Trophoblast cell (in vitro differentiated cells and primary cell): ENCODE data around the gene VPS41.

Source experiments
- DNase-seq, 2 donors: peaks; one replicate each; pipeline ENCODE4 v3.0.0-alpha.2; 2016
- H2AFZ ChIP-seq: 2 replicates; pipeline ENCODE4 v1.6.1; 2013; ENCODE audit warnings: low read length, moderate library complexity, mild to moderate bottlenecking; ENCODE audit not compliant: insufficient read depth, poor library complexity
- H2AK5ac ChIP-seq: 2 replicates; pipeline ENCODE4 v1.6.1; 2013; ENCODE audit warnings: mild to moderate bottlenecking, low read length
- H2BK120ac ChIP-seq: 2 replicates; pipeline ENCODE4 v1.6.1; 2013; ENCODE audit warnings: low read length, mild to moderate bottlenecking, moderate library complexity; ENCODE audit not compliant: insufficient read depth, poor library complexity
- H2BK12ac ChIP-seq: 2 replicates; pipeline ENCODE4 v1.6.1; 2013; ENCODE audit warnings: mild to moderate bottlenecking, low read length, moderate library complexity
- H2BK5ac ChIP-seq: 2 replicates; pipeline ENCODE4 v1.6.1; 2013; ENCODE audit warnings: low read length, low read depth, moderate library complexity, mild to moderate bottlenecking; ENCODE audit not compliant: poor library complexity
- H3K14ac ChIP-seq: 2 replicates; pipeline ENCODE4 v1.6.1; 2013; ENCODE audit warnings: mild to moderate bottlenecking, low read length
- H3K18ac ChIP-seq: 2 replicates; pipeline ENCODE4 v1.6.1; 2013; ENCODE audit warnings: mild to moderate bottlenecking, low read length
- H3K23ac ChIP-seq: 2 replicates; pipeline ENCODE4 v1.6.1; 2013; ENCODE audit warnings: low read length
- H3K27ac ChIP-seq: 2 replicates; pipeline ENCODE4 v1.5.1; 2013; ENCODE audit warnings: low read depth, mild to moderate bottlenecking, inconsistent platforms, low read length, moderate library complexity
- H3K27me3 ChIP-seq: 2 replicates; pipeline ENCODE4 v1.6.1; 2013; ENCODE audit warnings: inconsistent platforms, mild to moderate bottlenecking, low read length, moderate library complexity; ENCODE audit not compliant: insufficient read depth
- H3K36me3 ChIP-seq, 2 experiments: 1 replicate in 1 of 2; 2 replicates in 1 of 2; pipeline ENCODE4 v1.6.1; 2013; ENCODE audit warnings: low read length in 2 of 2, mild to moderate bottlenecking in 2 of 2, moderate library complexity in 1 of 2; ENCODE audit not compliant: insufficient read depth in 2 of 2, control insufficient read depth in 1 of 2
- H3K4ac ChIP-seq: 2 replicates; pipeline ENCODE4 v1.6.1; 2013; ENCODE audit warnings: low read depth, mild to moderate bottlenecking, low read length, moderate library complexity
- H3K4me1 ChIP-seq, 2 experiments: 1 replicate in 1 of 2; 2 replicates in 1 of 2; pipeline ENCODE4 v1.6.1; 2013; ENCODE audit warnings: low read length in 2 of 2, mild to moderate bottlenecking in 2 of 2, moderate library complexity in 1 of 2; ENCODE audit not compliant: insufficient read depth in 2 of 2, control insufficient read depth in 1 of 2
- H3K4me2 ChIP-seq: 2 replicates; pipeline ENCODE4 v1.6.1; 2013; ENCODE audit warnings: inconsistent platforms, mild to moderate bottlenecking, low read length, moderate library complexity
- H3K4me3 ChIP-seq: 2 replicates; pipeline ENCODE4 v1.5.1; 2013; ENCODE audit warnings: mild to moderate bottlenecking, low read depth, low read length, inconsistent platforms
- H3K79me1 ChIP-seq: one replicate; pipeline ENCODE4 v1.6.1; 2013; ENCODE audit warnings: low read length
- H3K79me2 ChIP-seq: 2 replicates; pipeline ENCODE4 v1.6.1; 2013; ENCODE audit warnings: low read length, mild to moderate bottlenecking; ENCODE audit not compliant: control insufficient read depth, insufficient read depth, poor library complexity
- H3K9ac ChIP-seq: 2 replicates; pipeline ENCODE4 v1.6.1; 2013; ENCODE audit warnings: mild to moderate bottlenecking, low read length
- H3K9me3 ChIP-seq: 2 replicates; pipeline ENCODE4 v1.6.1; 2013; ENCODE audit warnings: low read depth, mild to moderate bottlenecking, control low read depth, inconsistent platforms, low read length; ENCODE audit not compliant: insufficient read depth
- H4K12ac ChIP-seq: 2 replicates; pipeline ENCODE4 v1.6.1; 2013; ENCODE audit warnings: low read depth, mild to moderate bottlenecking, low read length, moderate library complexity
- H4K8ac ChIP-seq: 2 replicates; pipeline ENCODE4 v1.6.1; 2013; ENCODE audit warnings: low read depth, mild to moderate bottlenecking, low read length, moderate library complexity
- H4K91ac ChIP-seq: one replicate; pipeline ENCODE4 v1.6.1; 2013; ENCODE audit warnings: low read depth, mild to moderate bottlenecking, low read length, moderate library complexity
- WGBS: extraction: QIAGEN DNeasy Blood & Tissue Kit; methylation state at CpG from one replicate; pipeline ENCODE4 v1.1.7; 2013; ENCODE audit warnings: missing lambda C conversion rate; ENCODE audit not compliant: insufficient read length, insufficient coverage; ENCODE audit errors: extremely low coverage; 5-methylcytosine and 5-hydroxymethylcytosine counted together

VPS41 gene

GRCh38 chr7:38685851-38686250, 223.1 kb downstream of the VPS41 start:
- H4K91ac ChIP-seq, result no peak overlapping the region
- H3K18ac ChIP-seq, result no peak overlapping the region
- no peaks in the 10 kb centered on the region for H3K36me3 ChIP-seq
- H3K79me1 ChIP-seq, result no peaks in the 10 kb centered on the region
- no peak overlapping the region for H3K27ac ChIP-seq
- no peak overlapping the region for H2BK120ac ChIP-seq
- no peak overlapping the region for H3K4me3 ChIP-seq
- DNase-seq, result no peak
- no peaks in the 10 kb centered on the region for H3K79me2 ChIP-seq
- no peak overlapping the region for H2BK12ac ChIP-seq
- no peak overlapping the region for H3K14ac ChIP-seq
- no CpG with 5 or more reads among the region's 21 CpGs for WGBS
- H3K4me1 ChIP-seq, result no peaks in the 10 kb centered on the region
- H4K8ac ChIP-seq, result no peak overlapping the region
- H3K4ac ChIP-seq, result no peak overlapping the region
- H2AFZ ChIP-seq, result no peak overlapping the region
- no peak overlapping the region for H2BK5ac ChIP-seq
- H3K9me3 ChIP-seq, result peaks cover 8% of the 10 kb centered on the region
- H2AK5ac ChIP-seq, result no peak overlapping the region
- no peaks in the 10 kb centered on the region for H3K27me3 ChIP-seq
- H3K4me2 ChIP-seq, result no peak overlapping the region
- H3K9ac ChIP-seq, result no peak overlapping the region
- H4K12ac ChIP-seq, result no peak overlapping the region
- H3K23ac ChIP-seq, result no peak overlapping the region

GRCh38 chr7:38682606-38683005, 226.4 kb downstream of the VPS41 start:
- H3K4ac ChIP-seq, result no peak overlapping the region
- no peak overlapping the region for H3K27ac ChIP-seq
- H4K91ac ChIP-seq, result no peak overlapping the region
- no peak overlapping the region for H2BK120ac ChIP-seq
- no peaks in the 10 kb centered on the region for H3K79me2 ChIP-seq
- no peak overlapping the region for H4K12ac ChIP-seq
- no peak for DNase-seq
- WGBS, result no CpG with 5 or more reads among the region's 3 CpGs
- H3K14ac ChIP-seq, result no peak overlapping the region
- no peak overlapping the region for H2BK12ac ChIP-seq
- no peak overlapping the region for H2AFZ ChIP-seq
- H3K9ac ChIP-seq, result no peak overlapping the region
- H3K4me3 ChIP-seq, result no peak overlapping the region
- H3K4me1 ChIP-seq, result no peaks in the 10 kb centered on the region
- H3K27me3 ChIP-seq, result no peaks in the 10 kb centered on the region
- H3K79me1 ChIP-seq, result no peaks in the 10 kb centered on the region
- H3K18ac ChIP-seq, result no peak overlapping the region
- H3K36me3 ChIP-seq, result no peaks in the 10 kb centered on the region
- no peak overlapping the region for H3K4me2 ChIP-seq
- H4K8ac ChIP-seq, result no peak overlapping the region
- H3K23ac ChIP-seq, result no peak overlapping the region
- H2AK5ac ChIP-seq, result no peak overlapping the region
- H2BK5ac ChIP-seq, result no peak overlapping the region
- H3K9me3 ChIP-seq, result peaks cover 8% of the 10 kb centered on the region

DNA sequence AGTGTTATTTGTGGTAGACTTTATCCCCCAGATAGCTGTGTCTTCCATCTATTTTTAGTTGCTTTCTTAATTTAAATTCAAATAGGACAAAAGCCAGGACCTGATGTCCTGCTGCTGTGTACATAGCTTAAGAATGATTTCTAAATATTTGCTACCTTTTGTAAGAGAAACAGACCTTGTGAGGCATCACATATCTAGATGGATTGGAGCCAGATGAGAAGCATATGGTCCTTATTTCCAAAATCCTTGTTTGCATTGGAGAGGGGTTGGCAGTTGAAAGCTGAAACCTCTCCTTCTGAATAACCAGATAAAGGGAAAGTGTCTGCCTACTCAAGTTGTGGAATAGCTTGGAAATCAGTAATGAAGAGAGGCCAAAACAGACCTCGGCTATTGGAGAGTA, 227.1 kb downstream of the VPS41 start:
- H3K18ac ChIP-seq, result no peak overlapping the region
- DNase-seq, result no peak
- peaks cover 7% of the 10 kb centered on the region for H3K9me3 ChIP-seq

GRCh38 chr7:38679419-38679818, 229.6 kb downstream of the VPS41 start:
- Histone ChIP-seq H2BK5ac (no peak overlapping the region), H3K23ac (no peak overlapping the region), H3K9ac (no peak overlapping the region), H4K8ac (no peak overlapping the region), H3K27me3 (no peaks in the 10 kb centered on the region), H3K4me3 (no peak overlapping the region), H3K14ac (no peak overlapping the region), H4K91ac (no peak overlapping the region), H3K27ac (no peak overlapping the region), H3K9me3 (no peaks in the 10 kb centered on the region), H3K4ac (no peak overlapping the region), H3K4me2 (no peak overlapping the region), H2AK5ac (no peak overlapping the region), H4K12ac (no peak overlapping the region), H3K4me1 (no peaks in the 10 kb centered on the region), H3K79me1 (no peaks in the 10 kb centered on the region), H3K36me3 (no peaks in the 10 kb centered on the region), H2BK12ac (no peak overlapping the region), H2BK120ac (no peak overlapping the region), H3K18ac (no peak overlapping the region), H2AFZ (no peak overlapping the region), H3K79me2 (no peaks in the 10 kb centered on the region)
- no peak for DNase-seq
- WGBS, result no CpG with 5 or more reads among the region's 3 CpGs

More for the DNA sequence above, 227.1 kb downstream of the VPS41 start:
- H3K79me2 ChIP-seq, result no peaks in the 10 kb centered on the region
- no peak overlapping the region for H2BK120ac ChIP-seq
- no peak overlapping the region for H3K9ac ChIP-seq
- H3K79me1 ChIP-seq, result no peaks in the 10 kb centered on the region
- H4K91ac ChIP-seq, result no peak overlapping the region
- no peak overlapping the region for H3K4ac ChIP-seq
- no peaks in the 10 kb centered on the region for H3K27me3 ChIP-seq
- H3K14ac ChIP-seq, result no peak overlapping the region
- no peak overlapping the region for H3K27ac ChIP-seq
- H3K4me1 ChIP-seq, result no peaks in the 10 kb centered on the region
- H4K8ac ChIP-seq, result no peak overlapping the region
- H2AFZ ChIP-seq, result no peak overlapping the region
- no peak overlapping the region for H4K12ac ChIP-seq
- no CpG with 5 or more reads among the region's 1 CpG for WGBS
- no peak overlapping the region for H3K4me2 ChIP-seq
- no peaks in the 10 kb centered on the region for H3K36me3 ChIP-seq
- H3K23ac ChIP-seq, result no peak overlapping the region
- H2BK12ac ChIP-seq, result no peak overlapping the region
- H2AK5ac ChIP-seq, result no peak overlapping the region
- H3K4me3 ChIP-seq, result no peak overlapping the region
- H2BK5ac ChIP-seq, result no peak overlapping the region
